KMS-11 (cell line): ENCODE results near the gene PLEKHA8.

Experiments
- H2AFZ ChIP-seq: fragments of 200-600 bp; sonication (generic); 2 replicates; pipeline ENCODE4 v1.6.1; 2016; ENCODE audit warnings: antibody characterized with exemption, mixed run types, low read depth
- H3K27ac ChIP-seq: fragments of 200-600 bp; sonication (generic); 2 replicates; pipeline ENCODE4 v1.6.1; 2016; ENCODE audit warnings: mild to moderate bottlenecking, mixed run types
- H3K27me3 ChIP-seq: fragments of 200-600 bp; sonication (generic); 2 replicates; pipeline ENCODE4 v1.6.1; 2017; ENCODE audit warnings: mild to moderate bottlenecking, low read depth, mixed run types, moderate library complexity; ENCODE audit not compliant: insufficient read depth
- H3K36me3 ChIP-seq: fragments of 200-600 bp; sonication (generic); 2 replicates; pipeline ENCODE4 v1.6.1; 2017; ENCODE audit warnings: mild to moderate bottlenecking, mixed run types; ENCODE audit not compliant: insufficient read depth
- H3K4me1 ChIP-seq: fragments of 200-600 bp; sonication (generic); 2 replicates; pipeline ENCODE4 v1.6.1; 2016; ENCODE audit warnings: mild to moderate bottlenecking, low read depth, mixed run types; ENCODE audit not compliant: poor library complexity, severe bottlenecking
- H3K4me2 ChIP-seq: fragments of 200-600 bp; sonication (generic); 2 replicates; pipeline ENCODE4 v1.7.0; 2016; ENCODE audit warnings: mild to moderate bottlenecking, mixed run types
- H3K4me3 ChIP-seq: fragments of 200-600 bp; sonication (generic); IDR thresholded peaks from 2 replicates; pipeline ENCODE4 v1.6.1; 2017; ENCODE audit warnings: low read depth, low read length, mixed read lengths; ENCODE audit not compliant: insufficient read depth
- H3K79me2 ChIP-seq: fragments of 200-600 bp; sonication (generic); 2 replicates; pipeline ENCODE4 v1.6.1; 2016; ENCODE audit warnings: low read depth, mixed run types; ENCODE audit not compliant: insufficient read depth
- H3K9ac ChIP-seq: fragments of 200-600 bp; sonication (generic); 2 replicates; pipeline ENCODE4 v1.6.1; 2016; ENCODE audit warnings: mild to moderate bottlenecking, mixed run types
- H4K20me1 ChIP-seq: fragments of 200-600 bp; sonication (generic); 2 replicates; pipeline ENCODE4 v1.6.1; 2016; ENCODE audit warnings: mild to moderate bottlenecking, mixed run types; ENCODE audit not compliant: insufficient read depth
- TF ChIP-seq, protein P1 (sequence below): fragments of 200-600 bp; sonication (generic); conservative IDR thresholded peaks from 2 replicates; pipeline ENCODE4 v1.6.1; 2017; ENCODE audit warnings: low read depth, mild to moderate bottlenecking, antibody characterized with exemption, low read length, moderate library complexity, mixed read lengths

The PLEKHA8 gene

DNA sequence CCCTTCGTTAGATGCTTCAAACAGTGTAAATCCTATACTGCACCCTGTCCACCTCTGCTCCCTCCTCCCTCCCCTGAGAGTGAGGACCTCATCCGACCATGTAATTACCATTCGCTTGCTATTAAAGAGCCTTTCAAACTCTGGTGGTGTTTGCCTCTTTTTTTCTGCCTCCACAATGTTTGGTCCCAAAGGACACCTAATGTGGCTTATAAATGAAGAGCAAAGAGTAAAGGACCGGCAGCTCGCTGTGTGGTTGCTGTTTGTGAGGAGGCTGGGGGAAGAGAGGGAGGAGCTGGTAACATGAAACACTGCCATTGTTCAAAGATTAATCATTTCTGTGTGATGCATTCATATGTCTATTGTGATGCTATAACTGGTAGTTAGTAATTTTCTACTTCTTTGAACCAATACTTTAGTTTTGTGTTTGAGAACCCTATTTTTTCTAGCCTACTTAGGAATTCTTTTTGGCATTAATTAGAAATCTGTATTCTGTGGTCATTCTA, 134.5 kb downstream of the PLEKHA8 start:
- Histone ChIP-seq H3K27ac (no peak overlapping the region), H3K79me2 (no peaks in the 10 kb centered on the region), H3K4me2 (no peak overlapping the region), H3K27me3 (no peaks in the 10 kb centered on the region), H3K4me3 (no peak overlapping the region), H3K36me3 (no peaks in the 10 kb centered on the region), H2AFZ (no peak overlapping the region), H3K9ac (no peak overlapping the region), H4K20me1 (no peaks in the 10 kb centered on the region), H3K4me1 (peaks cover 9% of the 10 kb centered on the region)
- TF ChIP-seq, protein P1, sequence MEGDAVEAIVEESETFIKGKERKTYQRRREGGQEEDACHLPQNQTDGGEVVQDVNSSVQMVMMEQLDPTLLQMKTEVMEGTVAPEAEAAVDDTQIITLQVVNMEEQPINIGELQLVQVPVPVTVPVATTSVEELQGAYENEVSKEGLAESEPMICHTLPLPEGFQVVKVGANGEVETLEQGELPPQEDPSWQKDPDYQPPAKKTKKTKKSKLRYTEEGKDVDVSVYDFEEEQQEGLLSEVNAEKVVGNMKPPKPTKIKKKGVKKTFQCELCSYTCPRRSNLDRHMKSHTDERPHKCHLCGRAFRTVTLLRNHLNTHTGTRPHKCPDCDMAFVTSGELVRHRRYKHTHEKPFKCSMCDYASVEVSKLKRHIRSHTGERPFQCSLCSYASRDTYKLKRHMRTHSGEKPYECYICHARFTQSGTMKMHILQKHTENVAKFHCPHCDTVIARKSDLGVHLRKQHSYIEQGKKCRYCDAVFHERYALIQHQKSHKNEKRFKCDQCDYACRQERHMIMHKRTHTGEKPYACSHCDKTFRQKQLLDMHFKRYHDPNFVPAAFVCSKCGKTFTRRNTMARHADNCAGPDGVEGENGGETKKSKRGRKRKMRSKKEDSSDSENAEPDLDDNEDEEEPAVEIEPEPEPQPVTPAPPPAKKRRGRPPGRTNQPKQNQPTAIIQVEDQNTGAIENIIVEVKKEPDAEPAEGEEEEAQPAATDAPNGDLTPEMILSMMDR: no peak

DNA sequence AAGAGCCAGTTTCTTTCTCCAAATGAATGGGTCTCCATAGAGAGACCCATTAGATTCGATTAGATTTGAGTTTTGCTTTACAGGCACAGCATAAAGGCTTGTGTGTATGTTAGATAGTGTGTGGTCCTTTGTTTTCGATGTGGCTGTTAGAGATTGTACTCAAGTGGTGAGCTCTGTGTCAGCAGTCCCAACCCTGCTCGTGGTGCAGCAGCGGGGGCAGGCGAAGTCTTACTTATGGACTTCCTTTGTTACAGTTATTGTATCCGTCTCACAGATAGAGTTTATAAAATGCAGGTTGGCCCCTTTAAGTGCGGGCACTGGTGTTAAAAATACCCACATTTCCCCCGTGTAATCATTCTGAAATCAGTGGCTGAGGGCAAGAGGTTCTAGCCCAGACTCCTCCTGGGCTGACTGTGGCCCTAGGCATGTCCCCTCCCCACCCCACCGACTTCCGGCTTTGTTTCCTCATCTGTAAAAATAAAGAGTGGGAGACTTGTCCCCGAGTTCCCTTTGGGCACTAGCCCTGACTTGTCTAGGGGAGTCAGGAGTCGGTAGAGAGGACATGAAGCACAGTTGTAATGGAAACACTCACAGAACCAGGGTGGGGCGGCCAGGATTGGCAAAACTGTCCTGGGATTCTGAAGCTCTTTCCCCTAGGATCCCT, 135.2 kb downstream of the PLEKHA8 start:
- Histone ChIP-seq H2AFZ (no peak overlapping the region), H3K4me2 (no peak overlapping the region), H3K27ac (no peak overlapping the region), H3K4me1 (peaks cover 9% of the 10 kb centered on the region), H3K79me2 (no peaks in the 10 kb centered on the region), H3K4me3 (no peak overlapping the region), H3K36me3 (no peaks in the 10 kb centered on the region), H4K20me1 (no peaks in the 10 kb centered on the region), H3K9ac (no peak overlapping the region), H3K27me3 (no peaks in the 10 kb centered on the region)
- TF ChIP-seq, protein P1: no peak

DNA sequence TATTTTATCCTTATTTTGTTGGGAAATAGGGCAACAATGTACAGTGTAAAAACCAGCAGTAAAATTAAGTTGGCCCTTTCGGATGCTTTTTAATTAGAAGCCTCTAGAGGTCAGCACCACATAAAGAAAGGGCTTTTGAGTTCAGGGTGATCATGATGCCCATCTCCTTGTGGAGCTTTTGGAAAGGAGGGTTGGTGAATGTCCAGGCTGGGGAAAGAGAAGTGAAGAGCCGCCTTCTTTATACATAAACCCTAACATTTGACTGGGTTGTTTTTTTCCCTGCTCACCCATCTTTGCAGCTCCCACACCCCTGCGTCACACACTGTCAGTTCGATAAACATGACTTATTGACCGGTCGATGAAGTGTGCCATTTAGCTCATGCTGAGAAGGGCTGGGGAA, 136.4 kb downstream of the PLEKHA8 start:
- Histone ChIP-seq H3K4me3 (no peak overlapping the region), H3K36me3 (no peaks in the 10 kb centered on the region), H2AFZ (no peak overlapping the region), H4K20me1 (no peaks in the 10 kb centered on the region), H3K4me1 (peaks cover 2% of the 10 kb centered on the region), H3K27me3 (no peaks in the 10 kb centered on the region), H3K9ac (no peak overlapping the region), H3K4me2 (no peak overlapping the region), H3K79me2 (no peaks in the 10 kb centered on the region), H3K27ac (no peak overlapping the region)
- TF ChIP-seq, protein P1: peak; percentile 83

- no peaks in the 10 kb centered on the region for H3K27me3 ChIP-seq
- no peak overlapping the region for H2AFZ ChIP-seq
- H3K36me3 ChIP-seq: no peaks in the 10 kb centered on the region
- no peak overlapping the region for H3K4me2 ChIP-seq
- TF ChIP-seq, protein P1: no peak
- H4K20me1 ChIP-seq: no peaks in the 10 kb centered on the region
- no peak overlapping the region for H3K9ac ChIP-seq
- H3K4me3 ChIP-seq: no peak overlapping the region
- no peak overlapping the region for H3K27ac ChIP-seq
- no peaks in the 10 kb centered on the region for H3K4me1 ChIP-seq
- no peaks in the 10 kb centered on the region for H3K79me2 ChIP-seq
Observed at GRCh38 chr7:30165590-30165989, 137.4 kb downstream of the PLEKHA8 start.
